Myocyte (in vitro differentiated cells): ENCODE data around the gene RPE. TPM values are rescaled to one million over a fixed set of nuclear protein-coding genes. Genes with fewer than 3 reads are reported as not detected.

Source experiments
- DNase-seq: peaks from one replicate; pipeline ENCODE4 v3.0.0-alpha.2; 2012; ENCODE audit warnings: low read depth
- total RNA-seq: library from RNA; depleted of rRNA; stranded (reverse); fragments of >200 nt; gene quantifications from 2 replicates; pipeline ENCODE4 v1.2.3, GENCODE V29; 2014

Gene RPE
- total RNA-seq, 1 donor from 2014 or later: 37.8 TPM

GRCh38 chr2:210000464-210001324 is 1.7 kb upstream of the RPE start:
- DNase-seq: no peak

DNA sequence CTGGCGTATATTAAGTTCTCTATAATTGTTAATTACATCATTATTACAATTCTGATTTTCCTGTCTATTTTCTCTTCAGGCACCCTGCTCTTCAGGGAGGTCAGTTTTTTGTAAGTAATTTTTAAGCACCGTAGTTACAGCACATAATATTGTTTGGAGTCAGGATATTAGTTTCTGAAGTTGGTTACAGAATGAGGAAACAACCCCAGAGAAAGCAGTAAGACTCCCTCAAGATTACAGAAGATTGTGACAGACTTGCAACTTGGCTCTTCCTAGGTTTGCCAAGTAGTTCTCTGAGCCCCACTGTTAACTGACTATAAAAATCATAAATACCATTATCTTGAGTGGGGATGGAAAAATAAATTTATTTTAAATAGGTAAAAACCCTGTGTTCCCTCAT is 921 bp downstream of the RPE start:
- DNase-seq: no peak

DNA sequence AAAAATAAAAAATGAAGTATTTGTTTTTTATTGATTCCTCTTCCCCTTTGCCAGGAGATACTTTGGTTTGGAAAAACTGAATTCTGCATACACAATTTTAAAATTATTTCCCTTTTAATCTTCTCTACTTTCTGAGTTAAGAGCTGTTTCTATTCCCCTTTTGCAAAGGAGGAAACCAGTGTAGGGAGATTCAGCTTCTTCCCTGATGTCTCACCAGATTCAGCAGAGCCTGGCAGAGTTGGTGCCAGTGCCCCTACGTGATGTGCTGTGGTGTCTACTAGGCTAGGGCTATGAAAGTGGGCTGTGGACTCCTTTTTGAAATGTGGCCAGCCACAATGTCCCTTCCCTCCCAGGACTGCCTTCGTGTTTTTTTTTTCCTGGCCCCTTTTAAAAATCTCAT is 2.4 kb downstream of the RPE start:
- no peak for DNase-seq

GRCh38 chr2:210007895-210008294 is 5.5 kb downstream of the RPE start:
- no peak for DNase-seq

DNA sequence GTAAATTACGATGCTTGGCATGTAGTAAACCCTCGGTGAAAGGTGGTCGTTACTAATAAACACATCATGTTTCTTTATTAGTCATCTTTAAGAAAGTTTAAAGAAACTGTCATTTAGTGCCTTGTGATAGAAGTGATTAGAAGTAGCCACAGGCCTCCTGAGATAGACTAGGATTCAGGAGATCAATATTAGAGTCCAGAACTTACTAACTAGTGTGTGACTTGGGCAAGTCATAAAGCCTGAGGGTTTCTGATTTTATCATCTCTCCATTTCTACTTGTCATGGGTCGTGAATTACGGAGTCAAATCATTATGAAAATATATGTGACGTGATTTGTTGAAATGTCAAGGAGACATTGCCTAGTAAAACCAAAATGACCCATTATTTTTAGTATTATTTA is 6.7 kb downstream of the RPE start:
- no peak for DNase-seq

DNA sequence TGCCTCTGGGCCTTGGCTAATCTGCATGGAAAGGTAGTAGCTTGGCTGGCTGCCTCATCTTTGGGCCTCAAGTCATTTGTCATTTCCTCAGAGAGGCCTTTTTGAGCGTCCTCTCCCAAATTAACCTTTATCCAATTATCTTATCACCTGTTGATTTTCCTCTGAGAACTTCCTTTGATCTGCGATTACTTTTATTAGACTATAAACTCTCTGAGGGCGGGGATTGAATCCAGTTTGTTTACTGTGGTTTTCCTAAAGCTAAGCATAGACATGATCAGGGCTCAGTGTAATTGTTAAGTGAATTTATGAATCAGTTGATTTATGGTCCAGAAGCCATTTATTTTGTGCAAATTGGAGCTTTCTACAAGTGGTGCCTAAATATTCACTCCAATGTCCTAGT is 7.5 kb downstream of the RPE start:
- no peak for DNase-seq

GRCh38 chr2:210020138-210020537 is 17.7 kb downstream of the RPE start:
- no peak for DNase-seq

- DNase-seq: no peak
Measured at GRCh38 chr2:210022824-210023223, 20.4 kb downstream of the RPE start.

DNA sequence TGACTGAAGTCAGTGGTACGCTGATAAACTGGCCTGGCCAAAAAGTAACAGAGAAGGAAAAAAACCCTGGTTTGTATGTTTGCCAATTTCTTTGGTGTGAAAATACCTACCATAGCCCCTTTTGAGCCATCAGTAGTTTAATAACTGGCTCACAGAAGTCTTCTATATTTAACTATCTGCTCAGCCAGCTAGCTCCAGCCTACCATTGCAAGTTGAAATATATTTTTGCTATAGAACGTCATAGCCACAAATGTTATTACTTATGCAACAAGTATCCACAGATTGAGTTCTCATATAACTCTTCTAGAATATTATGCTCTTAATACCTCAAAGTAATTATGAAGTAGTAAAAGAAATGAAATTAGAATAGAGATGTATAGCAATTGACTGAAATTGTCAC is 25.2 kb downstream of the RPE start:
- DNase-seq: no peak

DNA sequence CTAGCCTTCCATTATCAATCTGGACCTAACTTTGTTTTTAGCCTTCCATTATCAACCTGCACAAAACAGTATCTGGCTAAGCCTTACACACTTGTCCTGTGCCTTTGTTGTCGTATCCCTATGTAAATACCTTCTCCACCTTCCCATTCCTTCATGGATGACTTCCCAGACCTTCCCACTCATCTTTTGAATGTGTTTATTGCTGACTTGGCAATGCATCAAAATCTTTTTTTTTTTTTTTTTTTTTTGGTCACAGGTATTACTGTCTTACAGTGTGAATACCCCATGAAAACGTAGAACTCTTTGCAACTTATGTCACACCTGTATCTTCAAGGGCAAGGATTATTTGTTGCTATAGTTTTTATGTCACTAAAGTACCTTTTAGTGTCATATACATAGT is 25.7 kb downstream of the RPE start:
- DNase-seq: no peak

DNA sequence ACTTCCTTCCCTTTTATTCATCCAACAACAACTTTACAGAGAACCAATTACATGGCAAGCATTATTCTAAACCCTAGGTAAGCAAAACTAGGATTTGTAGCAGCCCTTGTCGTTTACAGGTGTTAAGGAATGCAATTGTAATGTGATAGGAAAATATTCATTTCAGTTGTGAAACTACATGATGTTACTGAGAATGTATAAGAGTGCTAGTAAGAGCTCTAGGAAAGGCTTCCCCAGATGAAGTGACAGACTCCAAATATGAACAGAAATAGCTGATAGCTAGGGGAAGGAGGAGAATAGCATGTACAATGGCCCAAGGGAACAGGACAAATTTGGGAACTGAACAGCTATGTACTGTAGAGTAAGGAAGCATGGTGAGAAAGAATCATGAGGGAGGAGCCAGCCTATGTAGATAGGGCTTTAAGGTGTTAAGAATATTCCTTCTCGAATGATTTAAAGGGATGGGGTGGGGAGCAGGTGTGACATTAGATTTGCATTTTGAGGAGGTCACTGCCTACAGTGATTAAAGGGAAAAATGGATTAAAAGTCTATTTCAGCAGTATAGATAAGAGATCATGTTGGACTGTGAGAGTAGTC is 31.7 kb downstream of the RPE start:
- DNase-seq: no peak

GRCh38 chr2:210035679-210036078 is 33.2 kb downstream of the RPE start:
- DNase-seq: no peak

DNA sequence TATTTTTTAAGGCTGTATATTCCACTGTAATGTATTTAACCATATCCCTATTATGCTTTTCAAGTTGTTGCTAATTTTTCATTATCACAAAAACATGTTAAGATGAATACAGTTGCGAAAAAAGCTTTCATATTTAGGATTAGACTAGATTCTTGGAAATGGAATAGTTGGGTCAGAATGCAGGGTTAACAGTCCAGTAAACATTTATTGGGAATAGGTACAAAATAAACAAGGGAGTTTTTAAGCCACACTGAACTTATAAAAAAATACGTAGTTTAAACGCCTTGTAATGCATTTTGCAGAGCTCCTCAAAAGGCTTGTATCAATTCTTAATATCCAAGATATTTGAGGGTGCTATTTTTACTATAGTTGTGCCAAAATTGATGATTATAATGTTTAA is 35.6 kb downstream of the RPE start:
- no peak for DNase-seq

DNA sequence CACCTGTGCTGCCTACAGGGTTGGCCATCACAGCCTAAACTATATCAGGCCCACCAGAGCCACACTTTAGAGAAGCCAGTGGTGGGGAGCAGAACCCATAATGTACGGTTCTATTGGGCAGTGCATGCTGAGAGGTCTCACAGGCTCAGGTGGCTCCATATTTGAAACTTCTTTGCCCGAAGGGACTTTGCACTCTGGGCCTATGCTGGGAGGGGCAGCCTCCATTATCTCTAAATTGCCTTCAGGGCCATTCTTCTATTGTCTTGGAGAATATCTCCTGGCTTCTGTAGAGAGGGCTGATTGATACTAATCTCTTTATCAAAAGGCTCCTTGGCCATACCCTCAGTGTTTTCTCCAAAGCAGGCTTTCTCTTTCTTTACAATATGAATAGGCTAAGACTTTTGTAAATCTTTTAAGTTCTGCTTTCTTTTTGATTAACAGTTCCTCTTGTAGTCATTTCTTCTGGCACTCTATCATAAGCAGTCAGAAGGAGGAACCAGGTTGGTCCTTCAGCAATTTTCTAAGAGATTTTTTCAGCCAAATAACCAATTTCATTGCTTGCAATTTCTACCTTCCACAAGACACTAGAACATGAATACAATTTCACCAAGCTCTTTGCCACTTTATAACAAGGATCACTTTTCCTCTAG is 44.5 kb downstream of the RPE start:
- DNase-seq: no peak

GRCh38 chr2:210049831-210050230 is 47.4 kb downstream of the RPE start:
- peak; percentile 94 for DNase-seq

- no peak for DNase-seq
Measured at GRCh38 chr2:210050885-210051284, 48.4 kb downstream of the RPE start.

DNA sequence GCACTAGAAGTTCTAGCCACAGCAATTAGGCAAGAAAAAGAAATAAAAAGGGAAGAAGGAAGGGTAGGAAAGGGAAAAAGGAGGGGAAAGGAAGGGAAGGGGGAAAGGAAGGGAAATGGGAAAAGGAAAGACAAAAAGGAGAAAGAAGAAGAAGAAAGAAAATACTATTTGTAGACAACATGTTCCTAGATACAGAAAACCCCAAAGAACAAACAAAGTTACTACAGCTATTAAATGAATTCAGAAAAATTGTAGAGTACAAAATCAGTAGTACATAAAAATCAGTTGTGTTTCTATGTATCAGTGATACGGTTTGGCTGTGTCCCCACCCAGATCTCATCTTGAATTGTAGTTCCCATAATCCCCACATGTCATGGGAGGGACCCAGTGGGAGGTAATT is 52.3 kb downstream of the RPE start:
- DNase-seq: no peak

GRCh38 chr2:210055825-210056224 is 53.4 kb downstream of the RPE start:
- DNase-seq: no peak

DNA sequence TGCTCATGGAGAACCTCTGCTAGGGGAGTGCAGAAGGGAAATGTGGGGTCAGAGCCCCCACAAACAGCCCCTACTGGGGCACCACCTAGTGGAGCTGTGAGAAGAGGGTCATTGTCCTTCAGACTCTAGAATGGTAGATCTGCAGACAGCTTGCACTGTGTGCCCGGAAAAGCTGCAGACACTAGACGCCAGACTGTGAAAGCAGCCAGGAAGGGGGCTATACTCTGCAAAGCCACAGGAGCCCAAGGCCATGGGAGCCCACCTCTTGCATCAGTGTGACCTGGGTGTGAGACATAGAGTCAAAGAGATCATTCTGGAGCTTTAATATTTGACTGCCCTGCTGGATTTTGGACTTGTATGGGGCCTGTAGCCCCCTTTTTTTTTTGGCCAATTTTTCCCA is 60.9 kb downstream of the RPE start:
- DNase-seq: no peak
